Fibroblast of the aortic adventitia (primary cell): ENCODE data around the gene ALOXE3. TPM values are rescaled to one million over a fixed set of nuclear protein-coding genes. Genes with fewer than 3 reads are reported as not detected.
A peak's percentile ranks its signal among the peaks of the same experiment; 100 is the strongest.

ENCODE experiments used
- DNase-seq: peaks from one replicate; pipeline ENCODE4 v3.0.0-alpha.2; 2010; ENCODE audit warnings: low read depth
- H3K4me3 ChIP-seq: 2 replicates; pipeline ENCODE4 v1.5.1; 2011; ENCODE audit warnings: low read depth, mild to moderate bottlenecking, control low read depth, low read length, moderate library complexity
- CTCF ChIP-seq: IDR thresholded peaks from 2 replicates; pipeline ENCODE4 v1.5.1; 2011; ENCODE audit warnings: mild to moderate bottlenecking, low read length, control low read depth, inconsistent platforms; ENCODE audit not compliant: insufficient read depth
- total RNA-seq: library from RNA; depleted of rRNA; stranded (reverse); fragments of >200 nt; gene quantifications from 2 replicates; pipeline ENCODE4 v1.2.3, GENCODE V29; 2012; ENCODE audit warnings: low replicate concordance

The ALOXE3 gene
- total RNA-seq, 1 donor = 0.09 TPM

- DNase-seq = no peak
- no peak for TF ChIP-seq CTCF
- no peak overlapping the region for H3K4me3 ChIP-seq
Observed at GRCh38 chr17:8131844-8132441, 13.6 kb upstream of the ALOXE3 start.

- no peak overlapping the region for H3K4me3 ChIP-seq
- no peak for TF ChIP-seq CTCF
- DNase-seq = no peak
Observed at GRCh38 chr17:8128125-8128784, 9.9 kb upstream of the ALOXE3 start.

GRCh38 chr17:8126491-8127066 is 8.3 kb upstream of the ALOXE3 start:
- H3K4me3 ChIP-seq = peak overlapping the region; percentile 72
- DNase-seq = peak; percentile 38
- TF ChIP-seq CTCF = no peak

- TF ChIP-seq CTCF = no peak
- peak; percentile 18 for DNase-seq
- peak overlapping the region; percentile 72 for H3K4me3 ChIP-seq
Observed at GRCh38 chr17:8125947-8126490, 7.7 kb upstream of the ALOXE3 start.

GRCh38 chr17:8125154-8125946 is 7.0 kb upstream of the ALOXE3 start:
- no peak for TF ChIP-seq CTCF
- DNase-seq = peak; percentile 71
- H3K4me3 ChIP-seq = peak overlapping the region; percentile 72

GRCh38 chr17:8124350-8125153 is 6.2 kb upstream of the ALOXE3 start:
- peak overlapping the region; percentile 71 for H3K4me3 ChIP-seq
- peak; percentile 33 for DNase-seq
- no peak for TF ChIP-seq CTCF
